IMR-90 (cell line): ENCODE measurements around the gene LONRF3. TPM values are rescaled to one million over a fixed set of nuclear protein-coding genes. Genes with fewer than 3 reads are reported as not detected.

Experiments used
- ATAC-seq: fragments of 200-7000 bp; cut with Tn5 transposase; 2 replicates; pipeline ENCODE4 v1.9.1; 2020; ENCODE audit warnings: low read depth, mild to moderate bottlenecking, moderate library complexity
- BruUV-seq: library from RNA; stranded (reverse); fragments of 400-500 nt; replicated peaks from 2 replicates; lab custom pipeline; 2021; lab: Mats Ljungman, UMichigan
- CTCF ChIA-PET: fragments of 300-600 bp; formaldehyde crosslinking; extraction: SDS; loops from one replicate; lab custom pipeline; 2021; ENCODE audit warnings: antibody characterized with exemption; lab: Yijun Ruan, JAX
- POLR2A ChIA-PET: fragments of 300-600 bp; sonication (Branson Sonifier 250); formaldehyde crosslinking; loops from one replicate; lab custom pipeline; 2022; ENCODE audit warnings: antibody characterized with exemption; ENCODE audit not compliant: unreplicated experiment; lab: Charles Lee
- DNase-seq: peaks from one replicate; pipeline ENCODE4 v3.0.0; 2013
- H2AFZ ChIP-seq: replicated peaks from 2 replicates; pipeline ENCODE3; 2013; ENCODE audit warnings: low read length, mild to moderate bottlenecking; ENCODE audit not compliant: poor library complexity
- H2AK5ac ChIP-seq: 2 replicates; pipeline ENCODE4 v1.6.1; 2013; ENCODE audit warnings: low read depth, low read length, inconsistent platforms
- H2AK9ac ChIP-seq: replicated peaks from 2 replicates; pipeline ENCODE3; 2013; ENCODE audit warnings: mild to moderate bottlenecking, low read depth, low read length, moderate library complexity; ENCODE audit not compliant: poor library complexity
- H2BK120ac ChIP-seq: 2 replicates; pipeline ENCODE4 v1.6.1; 2013; ENCODE audit warnings: low read depth, low read length, inconsistent platforms
- H2BK15ac ChIP-seq: 3 replicates; pipeline ENCODE4 v1.6.1; 2013; ENCODE audit warnings: low read depth, low read length, inconsistent platforms
- H2BK20ac ChIP-seq: 2 replicates; pipeline ENCODE4 v1.6.1; 2013; ENCODE audit warnings: low read depth, mild to moderate bottlenecking, inconsistent platforms, low read length, moderate library complexity
- H2BK5ac ChIP-seq: 2 replicates; pipeline ENCODE4 v1.6.1; 2013; ENCODE audit warnings: mild to moderate bottlenecking, low read depth, low read length, inconsistent platforms; ENCODE audit not compliant: poor library complexity, severe bottlenecking
- H3K14ac ChIP-seq: replicated peaks from 2 replicates; pipeline ENCODE4 v1.6.1; 2013; ENCODE audit warnings: low read depth, low read length, inconsistent platforms
- H3K18ac ChIP-seq: 2 replicates; pipeline ENCODE4 v1.6.1; 2013; ENCODE audit warnings: low read depth, low read length, control low read depth
- H3K23ac ChIP-seq: 2 replicates; pipeline ENCODE4 v1.6.1; 2013; ENCODE audit warnings: low read depth, low read length, inconsistent platforms
- H3K27ac ChIP-seq: 2 replicates; pipeline ENCODE4 v1.5.1; 2013; ENCODE audit warnings: mild to moderate bottlenecking, control low read depth, low read length; ENCODE audit not compliant: insufficient read depth
- H3K27me3 ChIP-seq: 2 replicates; pipeline ENCODE4 v1.6.1; 2013; ENCODE audit warnings: low read length; ENCODE audit not compliant: control insufficient read depth, insufficient read depth
- H3K36me3 ChIP-seq: 2 replicates; pipeline ENCODE4 v1.6.1; 2013; ENCODE audit warnings: low read length, mixed read lengths; ENCODE audit not compliant: control insufficient read depth, insufficient read depth
- H3K4ac ChIP-seq: 2 replicates; pipeline ENCODE4 v1.6.1; 2013; ENCODE audit warnings: low read depth, low read length, inconsistent platforms
- H3K4me1 ChIP-seq: 2 replicates; pipeline ENCODE4 v1.6.1; 2013; ENCODE audit warnings: low read length, mixed read lengths; ENCODE audit not compliant: control insufficient read depth, insufficient read depth
- H3K4me2 ChIP-seq: 2 replicates; pipeline ENCODE4 v1.6.1; 2013; ENCODE audit warnings: low read depth, mild to moderate bottlenecking, control low read depth, low read length, moderate library complexity
- H3K4me3 ChIP-seq: 2 replicates; pipeline ENCODE4 v1.5.1; 2013; ENCODE audit warnings: low read depth, mild to moderate bottlenecking, control low read depth, low read length, moderate library complexity; ENCODE audit not compliant: insufficient read depth
- H3K56ac ChIP-seq: 2 replicates; pipeline ENCODE4 v1.6.1; 2013; ENCODE audit warnings: low read length, inconsistent platforms; ENCODE audit not compliant: insufficient read depth; ENCODE audit errors: extremely low read depth
- H3K79me1 ChIP-seq, 2 experiments: 2 replicates each; pipeline ENCODE4 v1.6.1; 2013; ENCODE audit warnings: low read length in 2 of 2, inconsistent platforms in 1 of 2, low read depth in 1 of 2
- H3K9ac ChIP-seq: 2 replicates; pipeline ENCODE4 v1.6.1; 2013; ENCODE audit warnings: low read depth, low read length, control low read depth
- H3K9me1 ChIP-seq: 2 replicates; pipeline ENCODE4 v1.6.1; 2013; ENCODE audit warnings: low read length, inconsistent platforms; ENCODE audit not compliant: insufficient read depth
- H3K9me3 ChIP-seq: 2 replicates; pipeline ENCODE4 v1.6.1; 2013; ENCODE audit warnings: low read length; ENCODE audit not compliant: control insufficient read depth, insufficient read depth
- H4K20me1 ChIP-seq: 2 replicates; pipeline ENCODE4 v1.6.1; 2013; ENCODE audit warnings: low read length, inconsistent platforms; ENCODE audit not compliant: insufficient read depth
- H4K5ac ChIP-seq: 2 replicates; pipeline ENCODE4 v1.6.1; 2013; ENCODE audit warnings: mild to moderate bottlenecking, low read depth, low read length, control low read depth
- H4K8ac ChIP-seq, 2 experiments: 2 replicates each; pipeline ENCODE4 v1.6.1; 2013; ENCODE audit warnings: low read depth in 2 of 2, low read length in 2 of 2, control low read depth in 1 of 2, inconsistent platforms in 1 of 2
- H4K91ac ChIP-seq: 2 replicates; pipeline ENCODE4 v1.6.1; 2013; ENCODE audit warnings: low read depth, low read length, inconsistent platforms; ENCODE audit not compliant: insufficient read depth
- FOS ChIP-seq: fragments of 150-350 bp; IDR thresholded peaks from 2 replicates; pipeline ENCODE4 v1.6.1; 2016; ENCODE audit warnings: low read depth, low read length
- MXI1 ChIP-seq: IDR thresholded peaks from 2 replicates; pipeline ENCODE4 v1.6.1; 2012; ENCODE audit warnings: low read depth, mild to moderate bottlenecking, low read length, moderate library complexity, borderline replicate concordance
- NFE2L2 ChIP-seq: fragments of 150-350 bp; IDR thresholded peaks from 2 replicates; pipeline ENCODE4 v1.6.1; 2016; ENCODE audit warnings: low read depth, mild to moderate bottlenecking, low read length
- POLR2A ChIP-seq: IDR thresholded peaks from 2 replicates; pipeline ENCODE4 v1.6.1; 2012; ENCODE audit warnings: mild to moderate bottlenecking, low read depth, low read length
- RAD21 ChIP-seq: IDR thresholded peaks from 2 replicates; pipeline ENCODE4 v1.6.1; 2012; ENCODE audit warnings: low read length, improper control_type of control experiment
- SMC3 ChIP-seq: fragments of 150-350 bp; IDR thresholded peaks from 2 replicates; pipeline ENCODE4 v1.6.1; 2016; ENCODE audit warnings: low read depth, mild to moderate bottlenecking, antibody characterized with exemption, low read length, moderate library complexity
- WGBS, 2 experiments: methylation state at CpG; one replicate each; pipeline versions ENCODE4 v1.1.5 to v1.1.7; 2013; ENCODE audit warnings: missing lambda C conversion rate in 2 of 2; ENCODE audit not compliant: insufficient read length in 1 of 2; ENCODE audit errors: extremely low coverage in 2 of 2; 5-methylcytosine and 5-hydroxymethylcytosine counted together
- dilution Hi-C: fragments of 300-500 bp; cut with HindIII; formaldehyde crosslinking; loops from one replicate; pipeline ENCODE4 v1.14.3; 2018; ENCODE audit warnings: low sequenced_read_pairs; ENCODE audit not compliant: unreplicated experiment
- in situ Hi-C: fragments of 300-500 bp; cut with MboI; formaldehyde crosslinking; loops from 3 replicates; pipeline ENCODE4 v1.14.3; 2019; ENCODE audit warnings: low sequenced_read_pairs, inconsistent platforms, mixed read lengths
- intact Hi-C: fragments of 100-400 bp; cut with micrococcal nuclease; formaldehyde crosslinking; loops from 2 replicates; pipeline ENCODE4 v1.10.0; 2022
- polyA plus RNA-seq, 3 experiments: library from polyadenylated mRNA; depleted of rRNA; stranded (reverse); fragments of >200 nt; gene quantifications; 2 replicates each; pipeline ENCODE4 v1.2.3, GENCODE V29; 2012; ENCODE audit warnings: low replicate concordance in 1 of 3
- total RNA-seq: library from RNA; depleted of rRNA; stranded (reverse); fragments of >200 nt; gene quantifications from 2 replicates; pipeline ENCODE4 v1.2.3, GENCODE V29; 2012
- TF ChIP-seq, protein P1 (sequence below): conservative IDR thresholded peaks from 2 replicates; pipeline ENCODE4 v1.5.1; 2012; ENCODE audit warnings: mild to moderate bottlenecking, low read depth, low read length, improper control_type of control experiment

The LONRF3 gene
- total and polyA plus RNA-seq, 2 of the 4 experiments (the other 2 are of a cell fraction): not detected

DNA sequence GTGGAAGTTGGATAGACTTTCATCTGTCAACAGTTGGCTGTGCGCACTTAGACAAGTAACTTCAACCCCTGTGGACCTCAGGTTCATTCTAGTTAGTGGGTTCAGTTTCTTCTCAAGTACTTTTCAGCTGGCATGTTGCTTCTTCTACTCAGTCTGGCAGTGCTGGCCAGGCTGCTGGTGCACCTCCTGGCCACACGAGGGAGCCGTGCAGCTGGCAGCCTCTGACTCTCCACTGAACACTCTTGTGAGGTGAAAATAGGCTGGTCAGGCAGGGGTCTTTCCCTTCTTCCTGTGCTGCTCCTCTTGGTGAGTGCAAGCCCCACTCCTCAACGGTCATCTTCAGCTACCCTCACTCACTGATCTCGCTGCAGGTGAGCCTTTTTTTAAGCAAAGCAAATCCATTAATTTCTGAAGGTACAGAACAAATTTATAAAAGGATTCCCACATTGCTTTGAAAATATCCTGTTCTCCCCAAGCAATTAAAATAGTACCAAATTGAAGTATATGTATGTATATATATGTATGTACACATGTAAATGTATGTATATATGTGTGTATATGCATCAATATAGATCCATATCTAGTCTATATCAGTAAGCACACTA, 30.6 kb downstream of the LONRF3 start:
- Histone ChIP-seq H3K23ac (no peak overlapping the region), H2BK5ac (no peak overlapping the region), H3K4me1 (no peaks in the 10 kb centered on the region), H3K56ac (no peak overlapping the region), H4K5ac (no peak overlapping the region), H3K79me1 (no peaks in the 10 kb centered on the region), H2AK9ac (no peak overlapping the region), H3K9me3 (no peaks in the 10 kb centered on the region), H2AFZ (no peak overlapping the region), H3K4me2 (no peak overlapping the region), H3K9ac (no peak overlapping the region), H3K9me1 (no peaks in the 10 kb centered on the region), H3K14ac (no peak overlapping the region), H4K8ac (no peak overlapping the region), H3K18ac (no peak overlapping the region), H4K91ac (no peak overlapping the region), H3K27ac (no peak overlapping the region), H3K4ac (no peak overlapping the region), H3K4me3 (no peak overlapping the region), H3K27me3 (peaks cover 8% of the 10 kb centered on the region), H2AK5ac (no peak overlapping the region), H2BK15ac (no peak overlapping the region), H4K20me1 (no peaks in the 10 kb centered on the region), H3K36me3 (no peaks in the 10 kb centered on the region), H2BK120ac (no peak overlapping the region), H2BK20ac (no peak overlapping the region)
- 0% methylated on average over 3 of the region's 5 CpGs; no CpG with 5 or more reads in 1 of the 2 experiments for WGBS, 2 experiments
- no TSS peak for BruUV-seq
- intact Hi-C loops (loop anchor here (1.0 to 10.0 kb wide), 3 partner anchors 62 to 210 kb away; no protein-coding TSS in a partner anchor), in situ Hi-C loops (no loop called here), dilution Hi-C loops (no loop called here)
- ATAC-seq: peak; percentile 87
- ChIA-PET POLR2A (no interaction called here), CTCF (interaction anchor here (0.6 to 0.9 kb wide), 3 partner anchors 28 to 207 kb away, joined by 3 to 4 read pairs (median 3); no protein-coding TSS in a partner anchor)
- TF ChIP-seq, protein P1, sequence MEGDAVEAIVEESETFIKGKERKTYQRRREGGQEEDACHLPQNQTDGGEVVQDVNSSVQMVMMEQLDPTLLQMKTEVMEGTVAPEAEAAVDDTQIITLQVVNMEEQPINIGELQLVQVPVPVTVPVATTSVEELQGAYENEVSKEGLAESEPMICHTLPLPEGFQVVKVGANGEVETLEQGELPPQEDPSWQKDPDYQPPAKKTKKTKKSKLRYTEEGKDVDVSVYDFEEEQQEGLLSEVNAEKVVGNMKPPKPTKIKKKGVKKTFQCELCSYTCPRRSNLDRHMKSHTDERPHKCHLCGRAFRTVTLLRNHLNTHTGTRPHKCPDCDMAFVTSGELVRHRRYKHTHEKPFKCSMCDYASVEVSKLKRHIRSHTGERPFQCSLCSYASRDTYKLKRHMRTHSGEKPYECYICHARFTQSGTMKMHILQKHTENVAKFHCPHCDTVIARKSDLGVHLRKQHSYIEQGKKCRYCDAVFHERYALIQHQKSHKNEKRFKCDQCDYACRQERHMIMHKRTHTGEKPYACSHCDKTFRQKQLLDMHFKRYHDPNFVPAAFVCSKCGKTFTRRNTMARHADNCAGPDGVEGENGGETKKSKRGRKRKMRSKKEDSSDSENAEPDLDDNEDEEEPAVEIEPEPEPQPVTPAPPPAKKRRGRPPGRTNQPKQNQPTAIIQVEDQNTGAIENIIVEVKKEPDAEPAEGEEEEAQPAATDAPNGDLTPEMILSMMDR: peak; percentile 74
- TF ChIP-seq SMC3: peak; percentile 64
- no peak for TF ChIP-seq FOS
- TF ChIP-seq NFE2L2: no peak
- TF ChIP-seq MXI1: no peak
- no peak for TF ChIP-seq POLR2A
- TF ChIP-seq RAD21: peak; percentile 58
- DNase-seq: peak; percentile 28
